GM12873 (cell line): ENCODE measurements around the gene RPL23.

Experiments used
- CTCF ChIP-seq: IDR thresholded peaks from 2 replicates; pipeline ENCODE4 v1.5.1; 2012; ENCODE audit warnings: low read depth, mild to moderate bottlenecking, moderate library complexity, low read length, control low read depth; ENCODE audit not compliant: insufficient read depth; ENCODE audit errors: missing control alignments

The RPL23 gene

GRCh38 chr17:38890410-38890746, 36.9 kb upstream of the RPL23 start:
- no peak for TF ChIP-seq CTCF

GRCh38 chr17:38889745-38890409, 36.4 kb upstream of the RPL23 start:
- TF ChIP-seq CTCF, result no peak

GRCh38 chr17:38888842-38889241, 35.3 kb upstream of the RPL23 start:
- no peak for TF ChIP-seq CTCF

- TF ChIP-seq CTCF, result no peak
Measured at GRCh38 chr17:38886643-38887010, 33.1 kb upstream of the RPL23 start.

- no peak for TF ChIP-seq CTCF
Measured at GRCh38 chr17:38885728-38886642, 32.5 kb upstream of the RPL23 start.

GRCh38 chr17:38885044-38885727, 31.7 kb upstream of the RPL23 start:
- TF ChIP-seq CTCF, result no peak
